Astrocyte of the spinal cord (primary cell): Measurements from ENCODE around the gene LMBRD1.

Experiments
- DNase-seq: peaks from one replicate; pipeline ENCODE4 v3.0.0; 2011; ENCODE audit warnings: low read depth, low spot score
- H3K4me3 ChIP-seq: 2 replicates; pipeline ENCODE4 v1.5.1; 2011; ENCODE audit warnings: low read depth, mild to moderate bottlenecking, low read length, moderate library complexity
- CTCF ChIP-seq: IDR thresholded peaks from 2 replicates; pipeline ENCODE4 v1.5.1; 2012; ENCODE audit warnings: low read depth, mild to moderate bottlenecking, low read length, inconsistent platforms
- in situ Hi-C: cut with HindIII; loops from 2 replicates; pipeline ENCODE4 v1.10.0; 2017; ENCODE audit warnings: low sequenced_read_pairs

LMBRD1 gene

GRCh38 chr6:69643688-69644087 is 153.1 kb downstream of the LMBRD1 start:
- H3K4me3 ChIP-seq: no peak overlapping the region
- in situ Hi-C loops: no loop called here
- DNase-seq: no peak
- no peak for TF ChIP-seq CTCF

GRCh38 chr6:69632932-69633331 is 163.9 kb downstream of the LMBRD1 start:
- in situ Hi-C loops: no loop called here
- no peak for TF ChIP-seq CTCF
- no peak for DNase-seq
- H3K4me3 ChIP-seq: no peak overlapping the region

- no peak for TF ChIP-seq CTCF
- DNase-seq: peak; percentile 24
- in situ Hi-C loops: no loop called here
- no peak overlapping the region for H3K4me3 ChIP-seq
Measured at GRCh38 chr6:69631552-69632346, 165.1 kb downstream of the LMBRD1 start.

- DNase-seq: no peak
- in situ Hi-C loops: no loop called here
Measured at GRCh38 chr6:69630767-69631166, 166.0 kb downstream of the LMBRD1 start.

DNA sequence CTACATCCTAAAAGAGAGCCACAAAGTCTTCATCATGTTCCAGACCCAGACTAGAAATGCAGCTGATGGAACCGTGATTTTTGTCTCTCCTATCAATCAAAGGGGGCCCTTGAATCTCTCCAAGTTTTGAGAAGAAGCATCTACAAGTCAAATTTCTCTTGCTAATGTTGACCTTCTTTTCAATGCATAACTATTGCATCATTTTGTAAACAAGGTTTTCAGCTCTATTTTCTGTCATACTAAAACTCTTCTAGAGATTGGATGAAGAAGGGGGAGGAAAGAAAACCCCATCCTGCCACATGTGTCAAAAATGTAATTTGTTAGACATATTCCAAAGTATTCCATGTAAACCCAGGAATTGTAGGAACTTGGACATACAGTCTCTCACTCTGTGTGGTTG is 169.2 kb downstream of the LMBRD1 start:
- DNase-seq: no peak
- no peak for TF ChIP-seq CTCF
- in situ Hi-C loops: no loop called here
- H3K4me3 ChIP-seq: no peak overlapping the region

More at GRCh38 chr6:69630767-69631166, 166.0 kb downstream of the LMBRD1 start:
- no peak for TF ChIP-seq CTCF
- H3K4me3 ChIP-seq: no peak overlapping the region

- no peak overlapping the region for H3K4me3 ChIP-seq
- in situ Hi-C loops: no loop called here
- no peak for TF ChIP-seq CTCF
- DNase-seq: no peak
Measured at GRCh38 chr6:69624944-69625343, 171.9 kb downstream of the LMBRD1 start.
